NCI-H2196 treated with DMSO at 0.1 percent for 48 hours (cell line): ENCODE data around the gene ARMC9.
A peak's percentile ranks its signal among the peaks of the same experiment; 100 is the strongest.

Source experiments
- DNase-seq: peaks from one replicate; lab custom pipeline; 2025; ENCODE audit not compliant: unreplicated experiment; lab: John Stamatoyannopoulos, UW

Gene ARMC9

DNA sequence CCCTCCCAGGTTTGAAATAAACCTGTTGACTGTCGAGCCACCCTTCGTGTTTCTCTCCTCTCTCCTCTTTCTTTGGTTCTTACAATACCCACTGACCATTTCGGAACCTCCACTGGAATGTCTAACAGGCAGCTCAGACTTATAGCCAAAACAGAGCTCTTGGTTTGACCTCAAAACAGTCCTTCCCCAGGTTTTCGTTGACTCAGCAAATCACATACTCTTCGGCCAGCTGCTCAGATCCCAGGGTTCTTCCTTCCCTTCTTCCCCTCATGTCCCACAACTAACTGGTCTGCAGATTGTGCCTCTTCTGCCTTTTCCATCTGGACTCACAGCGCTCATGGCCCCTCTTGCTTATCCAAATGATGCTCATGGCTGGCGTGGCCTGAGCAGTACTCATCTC lies 4.7 kb downstream of the ARMC9 start:
- no peak for DNase-seq

DNA sequence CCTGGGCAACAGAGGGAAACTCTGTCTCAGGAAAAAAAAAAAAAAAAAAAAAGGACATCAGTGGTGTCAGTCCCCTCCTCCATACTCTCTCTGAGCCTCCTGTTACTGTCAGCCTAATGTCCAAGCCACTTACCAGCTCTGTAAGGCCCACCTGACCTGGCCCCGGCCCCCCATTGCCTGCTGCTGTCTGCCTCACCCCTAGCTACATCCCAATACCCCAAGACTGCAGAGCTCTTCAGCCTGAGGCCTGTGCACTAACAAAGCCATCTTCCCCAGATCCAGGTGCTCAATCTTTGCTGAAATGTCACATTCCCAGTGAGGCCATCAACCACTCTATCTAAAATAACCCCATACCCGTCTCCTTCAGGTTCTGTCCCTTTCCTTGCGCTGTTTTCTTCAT lies 5.7 kb downstream of the ARMC9 start:
- no peak for DNase-seq

DNA sequence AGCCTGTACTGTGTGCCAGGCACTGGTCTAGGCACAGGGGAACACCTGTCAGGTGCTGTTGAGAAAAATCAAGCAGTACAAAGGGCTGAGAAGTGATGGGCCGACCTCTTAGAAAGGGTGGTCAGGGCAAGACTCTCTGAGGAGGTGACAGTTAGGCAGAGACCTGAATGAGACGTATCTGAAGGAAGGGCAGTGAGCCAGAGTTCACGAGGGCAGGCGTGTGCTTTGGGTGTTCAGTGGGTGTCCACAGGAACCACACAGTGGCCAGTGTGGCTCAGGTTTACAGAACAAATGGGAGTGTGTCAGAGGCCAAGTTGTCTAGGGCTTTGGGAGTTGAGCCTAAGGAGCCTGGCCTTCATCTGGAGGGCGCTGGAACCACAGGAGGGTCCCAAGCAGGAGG lies 6.2 kb downstream of the ARMC9 start:
- no peak for DNase-seq

DNA sequence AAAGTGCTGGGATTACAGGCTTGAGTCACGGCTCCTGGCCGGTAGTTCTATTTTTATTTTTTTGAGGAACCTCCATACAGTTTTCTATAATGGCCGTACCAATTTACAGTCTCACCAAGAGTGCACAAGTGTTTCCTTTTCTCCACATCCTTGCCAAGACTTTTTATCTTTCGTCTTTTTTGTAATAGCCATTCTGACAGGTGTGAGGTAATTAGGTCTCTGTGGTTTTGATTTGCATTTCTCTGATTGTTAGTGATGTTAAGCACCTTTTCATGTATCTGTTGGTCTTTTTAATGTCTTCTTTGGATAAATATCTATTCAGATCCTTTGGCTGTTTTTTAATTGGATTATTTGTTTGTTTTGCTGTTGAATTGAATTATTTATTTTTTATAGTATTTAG lies 9.3 kb downstream of the ARMC9 start:
- no peak for DNase-seq

DNA sequence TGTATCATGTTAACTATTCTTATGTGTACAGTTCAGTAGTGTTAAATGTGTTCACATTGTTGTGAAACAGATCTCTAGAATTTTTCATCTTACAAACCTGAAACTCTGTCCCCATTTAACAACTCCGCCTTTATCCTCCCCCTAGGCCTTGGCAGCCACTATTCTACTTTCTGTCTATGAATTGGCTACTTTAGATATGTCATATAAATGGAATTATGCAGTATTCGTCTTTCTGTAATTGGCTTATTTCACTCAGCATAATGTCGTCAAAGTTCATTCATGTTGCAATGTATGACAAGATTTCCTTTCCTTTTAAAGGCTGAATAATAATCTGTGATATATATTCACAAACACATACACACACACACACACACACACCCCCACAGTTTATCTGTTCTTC lies 12.4 kb downstream of the ARMC9 start:
- no peak for DNase-seq

DNA sequence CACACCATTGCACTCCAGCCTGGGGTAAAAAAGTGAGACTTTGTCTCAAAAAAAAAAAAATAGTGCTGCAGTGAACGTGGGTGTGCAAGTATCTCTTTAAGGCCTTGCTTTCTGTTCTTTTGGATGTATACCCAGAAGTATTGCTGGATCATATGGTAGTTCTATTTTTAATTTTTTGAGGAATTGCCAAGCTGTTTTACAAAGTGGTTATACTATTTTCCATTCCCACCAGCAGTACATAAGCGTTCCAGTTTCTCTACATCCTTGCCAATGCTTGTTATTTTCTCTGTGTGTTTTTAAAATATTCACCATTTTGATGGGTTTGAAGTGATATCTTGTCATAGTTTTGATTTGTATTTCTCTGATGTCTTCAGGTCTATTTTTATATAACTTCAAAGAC lies 13.1 kb downstream of the ARMC9 start:
- no peak for DNase-seq

DNA sequence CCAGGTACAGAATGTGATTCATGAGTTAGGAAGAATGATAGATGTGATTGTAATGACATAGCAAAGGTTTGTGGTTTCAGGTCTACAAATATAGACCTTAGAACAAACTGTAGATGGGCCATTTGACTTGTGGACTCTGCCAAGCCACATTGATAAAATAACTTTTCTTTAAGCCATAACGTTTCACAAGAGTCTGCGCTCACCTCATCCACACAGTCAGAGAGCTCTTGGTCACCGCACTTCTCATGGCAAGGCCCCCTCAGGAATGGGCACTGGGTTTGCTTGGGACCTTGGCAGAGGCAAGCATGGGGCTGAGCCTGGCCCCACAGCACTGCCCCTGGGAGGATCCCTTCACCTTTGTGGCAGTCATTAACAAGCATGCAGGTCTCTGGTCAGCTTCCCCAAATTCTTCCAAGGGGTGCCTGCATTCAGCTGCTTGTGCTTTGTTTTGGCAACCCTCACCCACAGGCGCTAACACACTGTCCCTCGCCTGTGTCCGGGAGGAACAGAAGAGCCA lies 14.0 kb downstream of the ARMC9 start:
- no peak for DNase-seq

DNA sequence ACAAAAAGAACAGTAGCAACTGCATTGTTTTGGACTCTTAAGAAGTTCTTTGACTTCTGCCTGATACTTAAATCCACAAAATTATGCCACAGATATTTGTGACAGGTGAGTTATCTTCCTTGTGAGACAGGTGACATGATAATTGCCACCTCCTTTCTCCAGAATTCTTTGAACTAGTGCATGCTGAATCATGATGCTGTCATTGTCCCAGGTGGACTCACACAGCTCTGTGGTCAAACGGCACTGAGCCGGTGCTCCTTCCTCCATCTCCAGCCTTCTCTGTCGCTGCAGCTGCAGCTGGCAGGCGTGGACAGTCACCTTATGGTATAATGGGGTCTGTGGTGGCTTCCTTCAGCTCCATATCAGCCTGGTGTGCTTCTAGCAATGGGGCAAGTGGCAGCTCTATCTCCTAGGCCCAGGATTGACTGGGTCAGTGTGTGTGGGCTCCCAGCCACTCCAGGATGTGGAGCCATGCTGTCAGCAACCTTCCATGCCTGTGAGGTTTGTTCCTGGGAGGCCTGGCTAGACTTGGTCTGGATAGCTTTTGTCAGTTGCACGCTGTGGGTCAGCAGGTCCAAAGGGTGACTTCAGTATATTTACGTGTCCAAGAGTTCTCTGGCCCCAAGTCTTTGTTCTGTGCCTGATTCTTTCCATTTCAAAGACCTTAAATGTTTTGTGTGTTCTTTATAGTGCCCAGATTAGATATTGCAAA lies 15.7 kb downstream of the ARMC9 start:
- no peak for DNase-seq

DNA sequence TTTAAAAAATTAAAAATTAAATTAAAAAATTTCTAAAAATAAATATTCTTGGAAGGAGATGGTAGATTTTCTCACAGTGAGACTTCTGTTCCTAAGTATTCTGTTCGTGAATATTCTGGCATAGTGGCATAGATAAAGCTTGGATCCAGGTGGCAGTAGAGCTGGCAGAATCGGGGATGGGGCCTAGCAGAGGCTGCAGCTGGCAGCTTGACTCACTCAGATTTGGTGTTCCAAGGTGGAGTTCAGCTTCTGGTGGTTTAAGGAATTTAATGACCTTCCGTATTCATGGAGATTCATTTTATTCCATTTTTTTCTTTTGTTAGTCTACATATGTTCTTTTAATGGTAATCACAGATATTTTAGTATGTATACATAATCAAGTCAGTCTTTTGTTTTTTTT lies 19.9 kb downstream of the ARMC9 start:
- DNase-seq: no peak

DNA sequence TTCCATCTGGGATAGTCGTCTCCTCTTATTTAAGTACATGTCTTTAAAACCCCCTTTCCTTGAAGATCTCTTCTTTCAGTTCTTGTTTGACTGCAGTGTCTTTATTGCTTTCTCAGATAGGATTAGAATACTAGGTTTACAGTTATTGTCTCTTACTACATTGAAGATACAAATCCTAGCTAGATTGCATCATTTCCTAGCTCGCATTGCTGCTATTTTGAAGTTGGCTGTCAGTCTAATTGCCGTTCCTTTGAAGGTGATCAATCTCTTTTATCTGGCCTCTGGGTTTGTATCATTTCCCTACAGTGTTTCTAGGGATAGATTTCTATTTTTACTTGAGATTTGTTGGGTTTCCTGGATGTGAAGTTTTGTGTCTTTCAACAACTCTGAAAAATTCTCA lies 20.9 kb downstream of the ARMC9 start:
- DNase-seq: no peak

DNA sequence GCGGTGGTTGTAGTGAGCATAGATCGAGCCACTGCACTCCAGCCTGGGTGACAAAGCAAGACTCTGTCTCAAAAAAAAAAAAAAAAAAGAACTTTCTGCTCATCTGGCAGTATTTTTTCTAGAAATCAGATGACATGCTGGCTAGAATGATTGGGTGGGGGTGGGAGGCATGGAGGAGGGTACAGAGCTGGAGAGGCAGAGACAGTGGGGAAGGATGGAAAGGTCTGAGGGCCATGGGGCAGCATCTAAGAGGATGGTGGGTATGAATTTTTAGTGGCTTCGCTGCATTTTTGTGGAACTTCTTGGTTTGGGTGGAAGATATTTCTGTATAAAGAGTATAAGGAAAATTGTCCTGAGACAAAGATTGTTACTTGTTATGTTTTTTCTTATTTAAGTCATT lies 23.3 kb downstream of the ARMC9 start:
- no peak for DNase-seq

DNA sequence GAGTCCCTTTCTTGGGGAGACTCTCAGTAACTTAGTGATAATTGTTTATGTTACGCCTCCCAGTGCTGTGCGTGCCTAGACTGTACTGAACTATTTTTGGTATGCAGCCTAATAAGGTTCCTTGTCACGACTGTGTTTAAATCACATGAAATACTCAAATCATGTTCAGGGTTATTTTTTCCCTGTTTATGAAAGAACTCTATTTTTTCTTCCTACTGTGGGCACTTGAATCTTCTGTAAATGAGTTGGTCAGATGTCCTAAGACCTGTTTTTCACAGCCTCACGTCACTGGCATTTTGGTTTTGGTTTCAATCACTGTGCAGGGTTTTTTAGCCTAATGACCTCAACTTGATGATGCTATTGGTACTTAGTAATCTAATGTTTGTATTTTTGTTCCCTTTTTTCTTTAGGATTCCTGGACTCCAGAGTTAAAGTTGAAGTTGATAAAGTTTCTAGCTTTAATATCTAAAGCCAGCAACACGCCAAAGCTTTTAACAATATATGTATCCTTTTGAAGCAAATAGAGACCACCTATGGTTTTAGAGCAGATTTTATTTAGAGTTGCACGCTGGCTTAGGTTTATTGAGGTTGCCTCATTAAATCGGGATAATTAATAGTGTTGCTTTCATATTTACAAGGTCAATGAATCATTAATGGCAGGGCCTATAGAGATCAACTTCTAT lies 24.0 kb downstream of the ARMC9 start:
- DNase-seq: no peak

DNA sequence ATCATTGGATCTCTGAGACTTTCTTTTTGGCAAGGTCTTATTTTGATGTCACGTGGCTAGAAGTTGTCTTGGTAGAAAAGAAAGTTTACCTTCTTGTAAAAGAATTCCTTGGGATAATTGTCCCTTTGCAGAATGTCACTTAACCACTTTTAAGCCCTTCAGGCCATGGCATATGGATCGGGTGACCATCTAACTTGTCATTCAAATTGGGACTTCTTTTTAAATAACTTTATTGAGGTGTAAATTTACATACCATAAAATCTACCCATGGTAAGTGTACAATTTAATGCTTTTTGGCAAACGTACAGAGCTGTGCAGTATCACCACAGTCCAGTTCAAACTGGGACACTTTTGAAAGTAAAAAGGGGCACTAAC lies 24.6 kb downstream of the ARMC9 start:
- DNase-seq: no peak

DNA sequence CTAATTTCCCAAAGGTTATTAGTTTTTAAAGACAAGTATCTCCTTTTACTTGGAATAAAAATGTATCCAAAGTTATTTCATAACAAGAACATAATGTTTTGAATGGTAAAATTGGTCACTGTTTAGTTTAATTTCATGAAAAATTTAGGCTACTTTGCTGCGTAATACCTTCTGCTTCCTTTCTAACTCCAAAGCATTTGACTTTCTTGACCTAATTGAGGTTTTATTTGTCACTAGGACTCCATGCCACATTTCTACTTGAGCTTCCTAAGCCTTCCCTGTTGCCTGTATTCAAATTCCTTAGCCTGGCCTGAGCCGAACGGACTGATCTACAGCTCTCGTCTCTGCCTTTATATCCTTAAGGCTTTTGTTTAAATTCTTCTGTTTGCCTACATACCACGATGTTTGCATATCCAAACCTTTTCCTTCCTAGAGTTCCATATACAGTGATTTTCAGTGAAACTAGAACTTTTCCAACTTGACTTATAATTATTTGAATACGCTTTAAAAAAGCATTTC lies 25.1 kb downstream of the ARMC9 start:
- no peak for DNase-seq

DNA sequence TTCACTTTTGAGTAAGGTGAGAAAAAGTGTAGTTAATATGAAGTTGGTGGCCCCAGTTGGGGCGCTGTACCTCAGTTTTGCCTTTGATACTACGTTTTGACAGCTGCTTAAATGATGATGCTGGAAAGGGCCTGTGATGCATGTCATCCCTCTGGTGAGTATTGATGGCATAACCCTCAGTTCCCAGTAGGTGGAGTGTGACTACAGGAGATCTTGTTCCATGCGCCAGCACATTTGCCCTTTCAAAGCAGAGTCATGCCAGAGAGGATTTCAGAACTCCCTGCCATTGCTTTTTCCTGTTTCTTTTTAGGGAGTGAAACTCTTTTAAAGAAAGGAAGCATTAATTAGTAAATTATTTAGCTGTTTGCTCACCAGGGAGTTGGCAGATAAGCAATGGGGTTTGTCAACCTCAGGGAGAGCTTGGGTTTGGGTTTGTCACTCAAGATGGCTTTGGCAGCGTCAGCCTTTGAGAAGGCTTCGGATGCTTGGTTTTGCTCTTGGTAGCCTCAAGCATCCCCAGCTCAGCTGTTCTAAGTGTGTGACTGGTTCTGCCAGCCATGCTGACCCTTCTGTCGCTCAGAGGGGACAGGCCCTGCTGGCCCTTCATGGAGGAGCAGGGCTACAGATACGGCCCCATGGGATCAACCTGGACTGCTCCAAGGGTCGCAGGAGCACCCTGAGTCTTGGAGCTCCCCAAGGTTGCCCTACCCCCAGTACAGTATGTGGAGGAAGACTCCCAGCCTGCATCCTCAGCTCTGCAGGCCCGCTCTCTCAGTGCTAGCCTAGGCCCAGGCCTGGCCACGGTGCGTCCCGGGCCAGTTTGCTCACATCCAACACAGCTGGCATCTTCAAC lies 29.1 kb downstream of the ARMC9 start:
- peak; percentile 85 for DNase-seq

DNA sequence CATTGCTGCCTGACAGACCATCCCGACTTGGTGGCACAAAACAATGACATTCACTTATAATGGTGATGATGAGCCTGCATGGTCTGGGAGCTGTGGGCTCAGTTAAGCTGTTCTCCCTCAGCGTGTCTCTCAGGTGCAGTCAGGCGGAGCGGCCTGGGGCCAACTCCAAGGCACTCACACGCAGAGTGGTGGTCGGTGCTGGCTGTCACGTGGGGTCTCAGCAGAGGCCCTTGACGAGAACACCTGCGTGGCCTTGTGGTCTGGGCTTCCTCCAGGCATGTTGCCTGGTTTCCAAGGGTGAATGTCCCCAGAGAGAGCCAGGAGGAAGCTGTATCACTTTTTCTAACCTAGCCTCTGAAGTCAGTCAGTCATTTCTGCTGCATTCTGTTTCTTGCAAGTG lies 29.8 kb downstream of the ARMC9 start:
- no peak for DNase-seq

DNA sequence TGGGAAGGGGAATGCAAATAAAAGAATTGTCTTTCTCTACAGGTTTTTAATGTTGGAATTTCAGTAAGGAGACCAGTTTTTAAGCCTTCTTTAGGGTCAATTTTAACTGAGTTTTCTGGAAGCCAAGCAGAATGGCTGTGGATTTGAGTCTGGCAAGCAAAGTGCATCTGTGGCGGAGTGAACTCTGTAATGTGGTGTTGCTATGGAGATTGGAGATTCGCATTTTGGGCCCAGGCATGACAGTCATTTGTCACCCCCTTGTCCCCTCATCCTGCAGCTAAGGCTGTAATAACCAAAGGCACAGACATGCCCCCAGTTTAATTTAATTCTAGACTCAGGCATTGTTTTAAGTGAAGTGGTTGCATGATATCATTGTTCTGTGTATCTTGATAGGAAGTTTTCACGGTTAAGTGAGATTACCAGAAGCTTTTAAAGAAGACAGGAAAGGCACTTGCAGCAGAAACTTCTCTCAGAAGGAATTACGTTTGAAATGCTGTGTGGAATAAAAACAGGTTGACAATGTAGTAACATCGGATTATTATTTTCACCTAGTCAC lies 30.6 kb downstream of the ARMC9 start:
- DNase-seq: no peak

DNA sequence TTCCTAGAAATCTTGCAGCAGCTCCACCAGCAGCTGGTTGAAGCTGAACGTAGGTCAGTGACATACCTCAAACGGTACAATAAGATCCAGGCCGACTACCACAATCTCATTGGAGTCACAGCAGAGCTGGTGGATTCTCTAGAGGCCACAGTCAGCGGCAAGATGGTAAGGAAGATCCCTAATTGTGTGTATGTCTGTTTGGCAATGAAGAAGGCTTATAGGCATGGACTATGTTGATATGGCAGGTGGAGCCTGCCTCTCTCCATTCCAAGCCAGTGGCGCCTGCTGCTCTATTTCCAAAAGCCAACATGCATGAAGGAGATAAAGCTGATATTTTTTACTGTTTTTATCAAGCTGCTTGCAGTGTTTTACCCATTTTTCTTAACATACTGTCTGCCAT lies 36.8 kb downstream of the ARMC9 start:
- no peak for DNase-seq

DNA sequence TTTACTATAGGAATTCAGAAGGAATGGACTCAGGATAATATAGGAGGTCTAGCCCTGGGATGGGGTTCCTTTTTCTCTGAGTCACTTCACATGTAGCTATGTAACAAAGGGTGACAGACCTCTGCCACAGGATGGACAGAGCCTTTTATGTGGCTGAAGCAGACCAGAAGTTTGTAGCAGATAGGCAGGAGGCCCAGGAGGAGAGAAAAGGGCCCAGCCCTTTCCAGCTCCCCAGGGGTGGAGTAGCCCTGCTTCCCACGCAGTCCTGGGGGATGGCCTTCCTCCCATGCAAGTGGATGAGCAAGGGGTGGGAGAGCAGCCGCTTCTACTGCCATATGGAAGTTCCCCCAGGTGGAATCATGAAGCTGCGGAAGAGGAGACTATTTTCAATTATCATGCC lies 40.3 kb downstream of the ARMC9 start:
- DNase-seq: no peak

DNA sequence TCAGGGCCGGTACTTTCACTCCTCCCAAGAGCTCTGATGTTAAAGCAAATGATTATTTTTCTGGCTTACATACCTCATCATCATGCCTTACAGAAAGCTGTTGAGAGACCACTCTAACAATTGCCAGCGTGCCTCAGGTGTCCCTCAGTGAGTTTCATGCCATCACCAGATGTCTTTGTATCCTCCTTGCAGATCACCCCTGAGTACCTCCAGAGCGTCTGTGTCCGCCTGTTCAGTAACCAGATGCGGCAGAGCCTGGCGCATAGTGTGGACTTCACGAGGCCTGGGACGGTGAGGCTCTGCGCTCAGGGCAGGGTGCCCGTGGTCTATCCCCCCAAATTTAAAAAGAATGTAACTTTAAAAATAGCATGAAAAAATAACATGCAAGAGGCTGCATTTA lies 41.3 kb downstream of the ARMC9 start:
- no peak for DNase-seq

DNA sequence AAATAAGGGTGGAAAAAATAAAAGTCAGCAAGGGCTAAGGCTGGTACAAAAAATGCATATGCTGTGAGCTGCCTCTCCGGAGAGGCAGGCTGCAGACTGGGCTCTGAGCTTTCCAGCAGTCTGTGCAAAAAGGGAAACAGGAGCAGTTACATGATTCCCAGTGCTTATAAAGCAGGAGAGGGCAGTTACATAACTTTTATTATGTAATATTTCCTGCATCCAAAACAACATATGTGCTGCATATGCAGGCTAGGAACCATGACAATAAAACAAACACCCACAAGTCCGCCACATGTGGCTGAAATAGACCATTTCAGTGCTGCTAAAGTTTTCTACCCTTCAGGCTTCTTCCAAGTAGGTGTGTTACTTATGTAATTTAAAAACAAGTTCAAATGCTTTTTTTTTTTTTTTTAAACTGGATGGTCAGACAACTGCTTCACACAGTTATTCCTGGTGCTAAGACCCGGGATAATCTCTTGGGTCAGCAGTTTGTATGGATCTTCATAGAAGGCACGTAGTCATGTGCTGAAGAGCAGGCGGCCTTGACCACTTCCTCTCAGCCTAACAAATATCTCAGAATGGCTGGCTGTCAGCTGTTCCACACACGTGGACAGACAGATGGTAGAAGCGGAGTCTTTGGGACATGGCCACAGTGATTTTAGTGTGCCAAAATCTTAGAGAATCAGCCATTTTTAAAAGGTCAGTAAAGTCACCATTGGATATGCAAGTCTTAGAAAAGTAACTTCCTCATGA lies 43.5 kb downstream of the ARMC9 start:
- DNase-seq: no peak
